Cerebellar cortex (tissue), 1 donor: ENCODE data around the gene LPAR1.

Experiments
- DNase-seq: peaks from one replicate; pipeline ENCODE4 v3.0.0-alpha.2; 2015; ENCODE audit warnings: low spot score

Gene LPAR1

GRCh38 chr9:110951805-110952539, 86.3 kb downstream of the LPAR1 start:
- no peak for DNase-seq

- no peak for DNase-seq
Observed at GRCh38 chr9:110950041-110950645, 88.1 kb downstream of the LPAR1 start.

GRCh38 chr9:110949081-110949480, 89.2 kb downstream of the LPAR1 start:
- no peak for DNase-seq

GRCh38 chr9:110947491-110948044, 90.7 kb downstream of the LPAR1 start:
- DNase-seq: no peak

- no peak for DNase-seq
Observed at GRCh38 chr9:110942522-110942921, 95.7 kb downstream of the LPAR1 start.

GRCh38 chr9:110940951-110941557, 97.2 kb downstream of the LPAR1 start:
- no peak for DNase-seq

- no peak for DNase-seq
Observed at GRCh38 chr9:110939573-110939972, 98.7 kb downstream of the LPAR1 start.

GRCh38 chr9:110939047-110939446, 99.2 kb downstream of the LPAR1 start:
- no peak for DNase-seq

- no peak for DNase-seq
Observed at GRCh38 chr9:110938242-110938641, 100.0 kb downstream of the LPAR1 start.

GRCh38 chr9:110936719-110937452, 101.4 kb downstream of the LPAR1 start:
- no peak for DNase-seq

- no peak for DNase-seq
Observed at GRCh38 chr9:110936237-110936636, 102.0 kb downstream of the LPAR1 start.

- no peak for DNase-seq
Observed at GRCh38 chr9:110935829-110936228, 102.4 kb downstream of the LPAR1 start.

- no peak for DNase-seq
Observed at GRCh38 chr9:110933350-110934001, 104.8 kb downstream of the LPAR1 start.

GRCh38 chr9:110932863-110933262, 105.4 kb downstream of the LPAR1 start:
- no peak for DNase-seq

- no peak for DNase-seq
Observed at GRCh38 chr9:110928599-110928998, 109.7 kb downstream of the LPAR1 start.

GRCh38 chr9:110926828-110927487, 111.3 kb downstream of the LPAR1 start:
- no peak for DNase-seq

GRCh38 chr9:110923601-110924000, 114.7 kb downstream of the LPAR1 start:
- DNase-seq: no peak

- DNase-seq: no peak
Observed at GRCh38 chr9:110922145-110922544, 116.1 kb downstream of the LPAR1 start.

- no peak for DNase-seq
Observed at GRCh38 chr9:110921705-110922104, 116.6 kb downstream of the LPAR1 start.

GRCh38 chr9:110919609-110920008, 118.7 kb downstream of the LPAR1 start:
- DNase-seq: no peak

- DNase-seq: no peak
Observed at GRCh38 chr9:110919050-110919435, 119.2 kb downstream of the LPAR1 start.
